WERI-Rb-1 (cell line): ENCODE data around the gene UPF2.

Experiments used
- DNase-seq: peaks from one replicate; pipeline ENCODE4 v3.0.0-alpha.2; 2020
- H3K27ac ChIP-seq: fragments of 250-450 bp; sonication (Bioruptor Pico); 2 replicates; pipeline ENCODE4 v1.5.1; 2020; ENCODE audit warnings: mild to moderate bottlenecking, moderate library complexity
- H3K27me3 ChIP-seq: fragments of 250-450 bp; sonication (Bioruptor Pico); 2 replicates; pipeline ENCODE4 v1.5.1; 2021; ENCODE audit warnings: mild to moderate bottlenecking, low read depth, moderate library complexity; ENCODE audit not compliant: insufficient read depth, severe bottlenecking
- H3K36me3 ChIP-seq: fragments of 250-450 bp; sonication (Bioruptor Pico); 2 replicates; pipeline ENCODE4 v1.5.1; 2020; ENCODE audit warnings: mild to moderate bottlenecking, moderate library complexity
- H3K4me3 ChIP-seq: 2 replicates; pipeline ENCODE4 v1.5.1; 2011; ENCODE audit warnings: low read depth, mild to moderate bottlenecking, control low read depth, low read length
- H3K9me3 ChIP-seq: fragments of 250-450 bp; sonication (Bioruptor Pico); 2 replicates; pipeline ENCODE4 v1.5.1; 2021; ENCODE audit warnings: mild to moderate bottlenecking, moderate library complexity; ENCODE audit not compliant: severe bottlenecking
- TF ChIP-seq, protein P1 (sequence below): IDR thresholded peaks from 2 replicates; pipeline ENCODE4 v1.5.1; 2011; ENCODE audit warnings: low read depth, mild to moderate bottlenecking, control low read depth, inconsistent platforms, low read length

The UPF2 gene

DNA sequence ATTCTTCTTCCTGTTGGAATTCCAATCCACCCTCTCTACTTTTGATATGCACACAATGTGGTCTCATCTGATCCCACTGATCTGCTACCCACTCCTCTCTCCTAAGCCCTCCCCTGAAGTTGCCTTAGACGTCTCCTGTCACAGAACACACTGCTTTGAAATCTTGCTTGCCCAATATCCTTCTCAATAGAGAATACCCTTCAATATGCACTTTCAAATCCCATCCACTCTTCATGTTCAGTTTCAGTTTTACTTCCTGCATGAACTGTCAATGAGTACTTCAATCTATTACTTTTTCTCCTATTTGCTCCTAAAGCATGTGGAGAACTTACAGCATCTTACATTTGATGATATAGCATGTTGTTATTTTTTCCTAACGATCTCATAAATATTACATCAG is 93.5 kb downstream of the UPF2 start:
- Histone ChIP-seq H3K27me3 (no peaks in the 10 kb centered on the region), H3K36me3 (no peaks in the 10 kb centered on the region; the same call in 1 of the 2 replicates), H3K4me3 (no peak overlapping the region), H3K27ac (no peak overlapping the region), H3K9me3 (no peaks in the 10 kb centered on the region)
- no peak for DNase-seq
- TF ChIP-seq, protein P1, sequence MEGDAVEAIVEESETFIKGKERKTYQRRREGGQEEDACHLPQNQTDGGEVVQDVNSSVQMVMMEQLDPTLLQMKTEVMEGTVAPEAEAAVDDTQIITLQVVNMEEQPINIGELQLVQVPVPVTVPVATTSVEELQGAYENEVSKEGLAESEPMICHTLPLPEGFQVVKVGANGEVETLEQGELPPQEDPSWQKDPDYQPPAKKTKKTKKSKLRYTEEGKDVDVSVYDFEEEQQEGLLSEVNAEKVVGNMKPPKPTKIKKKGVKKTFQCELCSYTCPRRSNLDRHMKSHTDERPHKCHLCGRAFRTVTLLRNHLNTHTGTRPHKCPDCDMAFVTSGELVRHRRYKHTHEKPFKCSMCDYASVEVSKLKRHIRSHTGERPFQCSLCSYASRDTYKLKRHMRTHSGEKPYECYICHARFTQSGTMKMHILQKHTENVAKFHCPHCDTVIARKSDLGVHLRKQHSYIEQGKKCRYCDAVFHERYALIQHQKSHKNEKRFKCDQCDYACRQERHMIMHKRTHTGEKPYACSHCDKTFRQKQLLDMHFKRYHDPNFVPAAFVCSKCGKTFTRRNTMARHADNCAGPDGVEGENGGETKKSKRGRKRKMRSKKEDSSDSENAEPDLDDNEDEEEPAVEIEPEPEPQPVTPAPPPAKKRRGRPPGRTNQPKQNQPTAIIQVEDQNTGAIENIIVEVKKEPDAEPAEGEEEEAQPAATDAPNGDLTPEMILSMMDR = no peak

DNA sequence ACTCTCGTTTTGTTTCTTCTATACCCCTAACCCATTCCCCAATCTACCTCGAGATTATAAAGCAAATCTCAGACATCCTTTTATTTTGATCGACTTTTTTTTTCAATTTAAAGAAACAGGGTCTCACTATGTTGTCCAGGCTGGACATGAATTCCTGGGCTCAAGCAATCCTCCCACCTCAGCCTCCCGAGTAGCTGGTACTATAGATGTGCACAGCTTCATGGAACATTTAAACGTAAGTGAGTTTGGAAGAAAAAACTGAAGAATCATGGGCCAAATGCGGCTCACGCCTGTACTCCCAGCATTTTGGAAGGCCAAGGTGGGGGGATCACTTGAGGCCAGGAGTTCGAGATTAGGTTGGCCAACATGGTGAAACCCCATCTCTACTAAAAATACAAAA is 96.0 kb downstream of the UPF2 start:
- H3K27ac ChIP-seq = no peak overlapping the region
- H3K9me3 ChIP-seq = no peaks in the 10 kb centered on the region
- no peaks in the 10 kb centered on the region; the same call in 1 of the 2 replicates for H3K36me3 ChIP-seq
- TF ChIP-seq, protein P1 = no peak
- no peak overlapping the region for H3K4me3 ChIP-seq
- H3K27me3 ChIP-seq = no peaks in the 10 kb centered on the region
- no peak for DNase-seq

DNA sequence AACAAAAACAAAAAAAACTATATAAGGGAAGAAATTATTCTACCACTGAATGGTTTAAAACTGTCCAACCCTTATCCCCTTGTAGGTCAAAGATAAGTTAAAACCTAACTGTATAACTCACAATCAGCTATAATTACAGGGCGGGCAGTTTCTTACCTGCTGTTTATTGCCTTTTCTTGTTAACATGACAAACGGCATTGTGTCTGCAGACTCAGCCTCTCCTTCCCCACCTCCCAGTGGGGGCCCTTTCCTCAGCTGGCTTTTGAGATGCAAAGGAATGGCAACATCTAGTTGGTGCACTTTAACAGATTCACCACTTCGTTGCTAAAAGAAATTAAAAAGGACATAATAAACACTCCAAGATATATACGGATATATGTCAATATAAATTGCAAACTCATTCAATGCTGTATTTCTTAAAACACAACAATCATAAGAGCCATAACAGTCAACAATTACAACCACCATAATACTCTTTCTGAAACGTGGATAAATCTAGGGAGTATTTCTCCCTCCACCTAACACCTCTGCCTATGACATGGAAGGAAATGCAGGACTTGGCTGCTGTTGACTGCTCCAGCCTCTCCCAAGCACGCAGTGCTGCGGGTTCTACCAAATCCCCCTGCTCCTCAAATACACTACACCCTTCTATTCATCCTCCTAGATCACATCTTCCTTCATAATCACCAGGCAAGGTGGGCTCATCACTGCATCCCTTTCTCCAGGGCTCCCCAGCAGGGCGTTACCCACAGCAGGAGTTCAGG is 106.0 kb downstream of the UPF2 start:
- Histone ChIP-seq H3K36me3 (no peaks in the 10 kb centered on the region), H3K4me3 (no peak overlapping the region), H3K27me3 (no peaks in the 10 kb centered on the region), H3K9me3 (no peaks in the 10 kb centered on the region), H3K27ac (no peak overlapping the region)
- DNase-seq = no peak
- TF ChIP-seq, protein P1 = no peak

DNA sequence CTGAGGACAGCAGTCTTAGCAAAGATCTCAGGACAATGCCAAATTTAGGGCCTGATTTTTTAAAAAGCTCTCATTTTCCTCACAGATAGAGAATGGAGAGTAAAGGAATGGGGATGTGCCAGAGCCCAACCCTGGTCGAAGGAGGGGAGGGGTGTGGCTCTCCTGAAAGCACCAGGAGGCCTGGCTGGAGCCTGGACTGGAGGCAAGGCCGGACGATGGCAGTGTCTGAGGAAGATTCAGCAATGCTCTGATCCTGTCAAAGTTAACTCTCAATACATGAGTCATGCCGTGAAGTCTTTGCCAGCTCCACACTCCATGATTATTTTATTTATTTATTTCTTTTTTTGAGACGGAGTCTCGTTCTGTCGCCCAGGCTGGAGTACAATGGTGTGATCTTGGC is 108.3 kb downstream of the UPF2 start:
- H3K4me3 ChIP-seq = no peak overlapping the region
- no peaks in the 10 kb centered on the region for H3K36me3 ChIP-seq
- H3K27ac ChIP-seq = no peak overlapping the region
- TF ChIP-seq, protein P1 = no peak
- no peaks in the 10 kb centered on the region for H3K27me3 ChIP-seq
- no peak for DNase-seq
- H3K9me3 ChIP-seq = no peaks in the 10 kb centered on the region

DNA sequence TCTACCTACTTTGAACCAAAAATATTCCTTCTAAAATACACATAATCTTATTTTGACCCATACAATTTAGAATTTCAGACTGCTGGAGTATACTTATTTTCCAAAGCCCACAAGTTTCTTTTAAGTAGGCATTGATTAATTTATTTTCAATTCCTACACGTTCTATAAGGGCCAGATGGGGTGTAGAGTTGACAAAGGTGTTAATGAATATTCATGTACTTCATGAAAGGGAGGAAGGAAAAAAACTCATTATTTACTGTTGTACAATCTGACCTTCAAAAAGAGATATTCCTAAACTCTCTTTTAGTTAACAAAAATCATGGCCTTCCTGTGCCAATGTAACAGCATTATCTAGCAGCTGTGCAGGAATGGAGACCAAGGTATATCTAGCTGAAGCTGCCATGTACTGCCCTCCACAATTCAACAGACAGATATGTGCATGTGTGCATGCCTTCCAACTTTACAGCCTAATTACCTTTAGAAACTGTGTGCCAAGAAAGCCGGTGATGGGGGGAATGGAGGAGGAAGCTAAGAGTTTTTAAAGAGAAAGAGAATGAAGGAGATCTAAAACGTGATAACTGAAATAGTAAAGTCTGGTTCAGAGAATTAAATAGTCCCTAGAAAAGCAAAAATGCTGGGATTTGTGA is 108.9 kb downstream of the UPF2 start:
- DNase-seq = no peak
- peaks cover 4% of the 10 kb centered on the region; the same call in 1 of the 2 replicates for H3K36me3 ChIP-seq
- no peak overlapping the region for H3K27ac ChIP-seq
- TF ChIP-seq, protein P1 = no peak
- H3K4me3 ChIP-seq = no peak overlapping the region
- no peaks in the 10 kb centered on the region for H3K27me3 ChIP-seq
- H3K9me3 ChIP-seq = no peaks in the 10 kb centered on the region

DNA sequence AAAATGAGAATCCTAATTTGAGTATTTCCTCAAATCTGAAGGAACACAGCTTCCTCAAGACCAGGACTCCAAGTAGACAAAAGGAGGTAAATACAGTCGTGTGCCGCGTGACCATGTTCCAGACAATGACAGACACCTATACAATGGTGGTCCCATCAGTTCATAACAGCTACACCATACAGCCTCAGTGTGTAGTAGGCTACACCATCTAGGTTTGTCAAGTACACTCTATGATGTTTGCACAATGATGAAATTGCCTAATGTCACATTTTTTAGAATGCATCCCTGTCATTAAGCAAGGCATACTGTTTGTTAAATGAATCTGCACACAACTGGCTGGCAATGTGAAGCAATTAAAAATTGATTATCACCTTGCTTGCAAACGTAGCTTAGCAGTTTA is 111.6 kb downstream of the UPF2 start:
- Histone ChIP-seq H3K36me3 (peaks cover 4% of the 10 kb centered on the region; the same call in 1 of the 2 replicates), H3K27ac (no peak overlapping the region), H3K27me3 (no peaks in the 10 kb centered on the region), H3K9me3 (no peaks in the 10 kb centered on the region), H3K4me3 (no peak overlapping the region)
- TF ChIP-seq, protein P1 = no peak
- no peak for DNase-seq
